Astrocyte (in vitro differentiated cells and primary cell): ENCODE results near the gene RNF157.

Experiments
- CTCF ChIP-seq: IDR thresholded peaks from 2 replicates; pipeline ENCODE4 v1.5.1; 2011; ENCODE audit warnings: low read depth, mild to moderate bottlenecking, inconsistent platforms, low read length, moderate library complexity; ENCODE audit not compliant: insufficient read depth
- EZH2 ChIP-seq: IDR thresholded peaks from 2 replicates; pipeline ENCODE4 v1.6.1; 2012; ENCODE audit warnings: mild to moderate bottlenecking, low read length, inconsistent platforms; ENCODE audit not compliant: insufficient read depth

- TF ChIP-seq EZH2 (no peak), CTCF (no peak)
Observed at GRCh38 chr17:76275382-76276068, 35.2 kb upstream of the RNF157 start.
